HepG2 (cell line): ENCODE measurements around the gene SEMA3E.

Experiments used
- SUZ12 ChIP-seq: fragments of 150-350 bp; IDR thresholded peaks from 2 replicates; pipeline ENCODE4 v1.6.1; 2014; ENCODE audit warnings: low read depth, low read length
- ZBTB7B ChIP-seq: sonication (generic); formaldehyde crosslinking; IDR thresholded peaks from 2 replicates; pipeline ENCODE4 v1.4.0; 2020; ENCODE audit warnings: missing genetic modification reagents
- ZKSCAN1 ChIP-seq: fragments of 150-350 bp; IDR thresholded peaks from 2 replicates; pipeline ENCODE4 v1.6.1; 2014; ENCODE audit warnings: low read length
- ZNF652 ChIP-seq: IDR thresholded peaks from 2 replicates; pipeline ENCODE4 v1.6.1; 2016; ENCODE audit warnings: low read depth, borderline replicate concordance

DNA sequence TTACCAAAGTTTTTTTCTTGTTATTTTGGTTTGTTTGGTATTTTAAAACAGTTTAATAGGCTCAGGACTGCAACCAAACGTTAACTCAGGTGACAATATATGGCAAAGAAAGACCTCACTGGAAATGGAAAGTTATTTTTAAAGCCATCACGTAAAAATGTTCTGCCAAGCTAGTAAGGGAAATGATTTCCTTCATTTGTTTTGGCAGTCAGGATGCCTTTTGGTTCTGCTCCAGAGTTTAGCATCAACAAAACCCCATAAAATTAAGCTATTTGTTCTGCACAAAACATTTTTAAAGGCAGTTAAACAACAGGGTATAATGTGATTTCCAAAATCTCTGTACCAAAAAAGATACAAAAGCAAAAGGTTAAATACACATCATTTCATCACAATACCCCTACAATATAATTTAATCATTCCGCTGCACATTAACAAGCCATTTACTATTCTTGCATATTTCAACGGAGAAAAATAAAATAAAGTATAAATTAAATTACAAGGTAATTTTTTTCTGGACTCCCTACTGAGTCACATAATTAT, 172.4 kb downstream of the SEMA3E start:
- no peak for TF ChIP-seq ZKSCAN1
- TF ChIP-seq SUZ12: no peak
- no peak for TF ChIP-seq ZBTB7B
- TF ChIP-seq ZNF652 (CRISPR knock-in tag): no peak
